H9 (cell line): ENCODE measurements around the gene IMMP2L. TPM values are rescaled to one million over a fixed set of nuclear protein-coding genes. Genes with fewer than 3 reads are reported as not detected.

Experiments used
- DNase-seq: peaks from one replicate; pipeline ENCODE4 v3.0.0-alpha.2; 2017
- H2AFZ ChIP-seq: one replicate; pipeline ENCODE4 v1.6.1; 2013; ENCODE audit warnings: mild to moderate bottlenecking, low read length, control low read depth, moderate library complexity
- H2AK5ac ChIP-seq: 2 replicates; pipeline ENCODE4 v1.6.1; 2013; ENCODE audit warnings: low read length, control low read depth, mixed read lengths; ENCODE audit not compliant: insufficient read length
- H2BK120ac ChIP-seq: one replicate; pipeline ENCODE4 v1.6.1; 2013; ENCODE audit warnings: low read depth, mild to moderate bottlenecking, low read length, control low read depth, inconsistent platforms; ENCODE audit not compliant: poor library complexity, severe bottlenecking
- H2BK12ac ChIP-seq: 2 replicates; pipeline ENCODE4 v1.6.1; 2013; ENCODE audit warnings: low read length, control low read depth, mixed read lengths, low read depth; ENCODE audit not compliant: insufficient read length
- H2BK15ac ChIP-seq: 2 replicates; pipeline ENCODE4 v1.6.1; 2013; ENCODE audit warnings: low read depth, low read length, control low read depth
- H2BK20ac ChIP-seq: one replicate; pipeline ENCODE4 v1.6.1; 2013; ENCODE audit warnings: low read depth, mild to moderate bottlenecking, low read length, control low read depth, inconsistent platforms; ENCODE audit not compliant: poor library complexity, severe bottlenecking
- H2BK5ac ChIP-seq: 2 replicates; pipeline ENCODE4 v1.6.1; 2013; ENCODE audit warnings: low read length, control low read depth, mixed read lengths; ENCODE audit not compliant: insufficient read length
- H3K14ac ChIP-seq: 2 replicates; pipeline ENCODE4 v1.6.1; 2013; ENCODE audit warnings: low read length, control low read depth; ENCODE audit not compliant: insufficient read depth
- H3K18ac ChIP-seq: 2 replicates; pipeline ENCODE4 v1.6.1; 2013; ENCODE audit warnings: low read depth, mild to moderate bottlenecking, mixed read lengths, low read length, control low read depth; ENCODE audit not compliant: insufficient read length
- H3K23ac ChIP-seq: 2 replicates; pipeline ENCODE4 v1.6.1; 2013; ENCODE audit warnings: low read length, control low read depth, mixed read lengths, low read depth; ENCODE audit not compliant: insufficient read length
- H3K23me2 ChIP-seq: 2 replicates; pipeline ENCODE4 v1.6.1; 2013; ENCODE audit warnings: low read depth, mild to moderate bottlenecking, mixed read lengths, low read length, control low read depth; ENCODE audit not compliant: insufficient read length, poor library complexity, severe bottlenecking
- H3K27ac ChIP-seq: 2 replicates; pipeline ENCODE4 v1.5.1; 2013; ENCODE audit warnings: low read length, control low read depth, mixed read lengths, low read depth; ENCODE audit not compliant: insufficient read length
- H3K27me3 ChIP-seq: 2 replicates; pipeline ENCODE4 v1.6.1; 2013; ENCODE audit warnings: low read length, control low read depth, inconsistent platforms; ENCODE audit not compliant: insufficient read depth
- H3K4ac ChIP-seq: 2 replicates; pipeline ENCODE4 v1.6.1; 2013; ENCODE audit warnings: low read depth, mild to moderate bottlenecking, control low read depth, inconsistent platforms, low read length, moderate library complexity
- H3K4me1 ChIP-seq: 2 replicates; pipeline ENCODE4 v1.6.1; 2013; ENCODE audit warnings: low read length, control low read depth, inconsistent platforms; ENCODE audit not compliant: insufficient read depth
- H3K4me2 ChIP-seq: 2 replicates; pipeline ENCODE4 v1.6.1; 2013; ENCODE audit warnings: low read length, control low read depth, mixed read lengths; ENCODE audit not compliant: insufficient read length, insufficient read depth
- H3K56ac ChIP-seq: 2 replicates; pipeline ENCODE4 v1.6.1; 2013; ENCODE audit warnings: low read depth, mild to moderate bottlenecking, mixed read lengths, low read length, control low read depth; ENCODE audit not compliant: insufficient read length
- H3K79me1 ChIP-seq: 2 replicates; pipeline ENCODE4 v1.6.1; 2013; ENCODE audit warnings: low read depth, mild to moderate bottlenecking, moderate library complexity, low read length, control low read depth, inconsistent platforms; ENCODE audit not compliant: insufficient read depth, poor library complexity, severe bottlenecking
- H3K79me2 ChIP-seq: 2 replicates; pipeline ENCODE4 v1.6.1; 2013; ENCODE audit warnings: low read length, control low read depth, inconsistent platforms; ENCODE audit not compliant: insufficient read depth
- H3K9ac ChIP-seq: 2 replicates; pipeline ENCODE4 v1.6.1; 2013; ENCODE audit warnings: low read length, control low read depth, mixed read lengths; ENCODE audit not compliant: insufficient read length; ENCODE audit errors: extremely low read depth
- H3K9me3 ChIP-seq: one replicate; pipeline ENCODE4 v1.6.1; 2013; ENCODE audit warnings: low read depth, low read length, inconsistent platforms; ENCODE audit not compliant: control insufficient read depth
- H3T11ph ChIP-seq: one replicate; pipeline ENCODE4 v1.6.1; 2013; ENCODE audit warnings: mild to moderate bottlenecking, low read length, control low read depth, inconsistent platforms
- H4K20me1 ChIP-seq: one replicate; pipeline ENCODE4 v1.6.1; 2013; ENCODE audit not compliant: control insufficient read depth, insufficient read length, insufficient read depth
- H4K5ac ChIP-seq: 2 replicates; pipeline ENCODE4 v1.6.1; 2013; ENCODE audit warnings: low read depth, mild to moderate bottlenecking, mixed read lengths, low read length, control low read depth; ENCODE audit not compliant: insufficient read length
- H4K8ac ChIP-seq: replicated peaks from 2 replicates; pipeline ENCODE4 v1.6.1; 2013; ENCODE audit warnings: low read length, control low read depth, mixed read lengths, low read depth; ENCODE audit not compliant: insufficient read length
- H4K91ac ChIP-seq: 2 replicates; pipeline ENCODE4 v1.6.1; 2013; ENCODE audit warnings: low read depth, mild to moderate bottlenecking, moderate library complexity, mixed read lengths, low read length, control low read depth; ENCODE audit not compliant: insufficient read length
- H3K27ac Mint-ChIP-seq, 3 experiments: 2 replicates in 2 of 3; 3 replicates in 1 of 3; pipeline ENCODE4 v1.8.0; 2020 to 2021; ENCODE audit warnings: mixed read lengths in 3 of 3, mild to moderate bottlenecking in 1 of 3, moderate library complexity in 1 of 3
- H3K27me3 Mint-ChIP-seq: 2 replicates; pipeline ENCODE4 v1.8.0; 2021; ENCODE audit warnings: low read depth, mild to moderate bottlenecking, moderate library complexity, mixed read lengths
- H3K36me3 Mint-ChIP-seq, 3 experiments: 2 replicates in 2 of 3; 3 replicates in 1 of 3; pipeline ENCODE4 v1.8.0; 2020 to 2021; ENCODE audit warnings: low read depth in 3 of 3, mixed read lengths in 3 of 3; ENCODE audit not compliant: insufficient read depth in 1 of 3
- H3K4me1 Mint-ChIP-seq, 2 experiments: 2 replicates each; pipeline ENCODE4 v1.8.0; 2020; ENCODE audit warnings: mixed read lengths in 2 of 2
- H3K4me3 Mint-ChIP-seq, 2 experiments: 2 replicates in 1 of 2; 3 replicates in 1 of 2; pipeline ENCODE4 v1.8.0; 2020 to 2021; ENCODE audit warnings: mild to moderate bottlenecking in 2 of 2, mixed read lengths in 2 of 2, moderate library complexity in 1 of 2
- H3K9me3 Mint-ChIP-seq, 2 experiments: 2 replicates in 1 of 2; 3 replicates in 1 of 2; pipeline ENCODE4 v1.8.0; 2020; ENCODE audit warnings: mild to moderate bottlenecking in 2 of 2, mixed read lengths in 2 of 2, moderate library complexity in 1 of 2
- WGBS: extraction: QIAGEN DNeasy Blood & Tissue Kit; methylation state at CpG from one replicate; pipeline ENCODE4 v1.1.7; 2013; ENCODE audit warnings: missing lambda C conversion rate, low lambda C conversion rate, mixed read lengths; ENCODE audit not compliant: insufficient read length; ENCODE audit errors: extremely low coverage; 5-methylcytosine and 5-hydroxymethylcytosine counted together
- total RNA-seq: library from RNA; stranded (reverse); gene quantifications from 2 replicates; pipeline ENCODE4 v1.2.1, GENCODE V29; 2021
- TF ChIP-seq, protein P1 (sequence below): fragments of 200-600 bp; sonication (generic); conservative IDR thresholded peaks from 3 replicates; pipeline ENCODE4 v1.8.0; 2021; ENCODE audit warnings: antibody characterized with exemption, mild to moderate bottlenecking

The IMMP2L gene
- total RNA-seq, 1 experiment from 2014 or later: 14.7 TPM

DNA sequence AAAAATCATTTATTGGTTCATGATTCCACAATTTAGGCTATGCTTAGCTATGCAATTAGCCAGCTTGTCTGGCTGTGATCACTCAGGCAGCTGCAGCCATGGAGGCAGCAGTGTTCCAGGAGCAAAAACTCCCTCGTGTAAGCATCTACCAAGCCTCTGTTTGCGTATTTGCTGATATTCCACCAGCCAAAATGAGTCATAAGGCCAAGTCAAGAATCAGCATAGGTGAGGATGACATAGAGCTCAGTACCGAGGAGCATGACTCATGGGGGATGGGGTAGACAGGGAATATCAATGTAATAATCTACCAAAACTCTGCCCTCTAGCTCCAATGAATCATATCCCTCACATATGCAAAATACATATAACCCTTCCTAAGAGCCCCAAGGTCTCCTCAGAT is 63.3 kb downstream of the IMMP2L start:
- H3K4me1 ChIP-seq: no peaks in the 10 kb centered on the region
- no peak overlapping the region for H3K56ac ChIP-seq
- no peak for DNase-seq
- no peaks in the 10 kb centered on the region for H3K9me3 ChIP-seq
- H2AFZ ChIP-seq: no peak overlapping the region
- no peak overlapping the region for H3K27ac ChIP-seq
- no peak overlapping the region for H2AK5ac ChIP-seq
- H2BK5ac ChIP-seq: no peak overlapping the region
- Mint-ChIP-seq H3K36me3 (peaks cover 18 to 31% (median 24%) of the 10 kb centered on the region in 3 experiments), H3K27ac (no peak overlapping the region), H3K4me3 (no peak overlapping the region), H3K4me1 (no peaks in the 10 kb centered on the region), H3K9me3 (peaks cover 31 to 32% of the 10 kb centered on the region in 2 experiments), H3K27me3 (no peaks in the 10 kb centered on the region; the same call in 1 of the 2 replicates)
- TF ChIP-seq, protein P1, sequence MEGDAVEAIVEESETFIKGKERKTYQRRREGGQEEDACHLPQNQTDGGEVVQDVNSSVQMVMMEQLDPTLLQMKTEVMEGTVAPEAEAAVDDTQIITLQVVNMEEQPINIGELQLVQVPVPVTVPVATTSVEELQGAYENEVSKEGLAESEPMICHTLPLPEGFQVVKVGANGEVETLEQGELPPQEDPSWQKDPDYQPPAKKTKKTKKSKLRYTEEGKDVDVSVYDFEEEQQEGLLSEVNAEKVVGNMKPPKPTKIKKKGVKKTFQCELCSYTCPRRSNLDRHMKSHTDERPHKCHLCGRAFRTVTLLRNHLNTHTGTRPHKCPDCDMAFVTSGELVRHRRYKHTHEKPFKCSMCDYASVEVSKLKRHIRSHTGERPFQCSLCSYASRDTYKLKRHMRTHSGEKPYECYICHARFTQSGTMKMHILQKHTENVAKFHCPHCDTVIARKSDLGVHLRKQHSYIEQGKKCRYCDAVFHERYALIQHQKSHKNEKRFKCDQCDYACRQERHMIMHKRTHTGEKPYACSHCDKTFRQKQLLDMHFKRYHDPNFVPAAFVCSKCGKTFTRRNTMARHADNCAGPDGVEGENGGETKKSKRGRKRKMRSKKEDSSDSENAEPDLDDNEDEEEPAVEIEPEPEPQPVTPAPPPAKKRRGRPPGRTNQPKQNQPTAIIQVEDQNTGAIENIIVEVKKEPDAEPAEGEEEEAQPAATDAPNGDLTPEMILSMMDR: no peak
- H2BK120ac ChIP-seq: no peak overlapping the region
- H3K27me3 ChIP-seq: no peaks in the 10 kb centered on the region
- H4K20me1 ChIP-seq: no peaks in the 10 kb centered on the region
- no peaks in the 10 kb centered on the region for H3K79me1 ChIP-seq
- no peak overlapping the region for H3K4ac ChIP-seq
- no peak overlapping the region for H4K91ac ChIP-seq
- no peak overlapping the region for H3K9ac ChIP-seq
- H3K23ac ChIP-seq: no peak overlapping the region
- no CpG with 5 or more reads among the region's 3 CpGs for WGBS
- H2BK20ac ChIP-seq: no peak overlapping the region
- H3K4me2 ChIP-seq: no peak overlapping the region
- no peak overlapping the region for H2BK12ac ChIP-seq
- no peaks in the 10 kb centered on the region for H3K79me2 ChIP-seq
- no peak overlapping the region for H3K14ac ChIP-seq
- H3K18ac ChIP-seq: no peak overlapping the region
- no peak overlapping the region for H4K5ac ChIP-seq
- H4K8ac ChIP-seq: no peak overlapping the region
- H2BK15ac ChIP-seq: no peak overlapping the region
- no peak overlapping the region for H3T11ph ChIP-seq
- H3K23me2 ChIP-seq: no peaks in the 10 kb centered on the region
